HG02623 (cell line): ENCODE data around the gene KIR2DL1.
"Not testable (repeated sequence)": the region's sequence is repeated elsewhere in the genome, so short reads cannot be mapped to it uniquely, and the experiment has no call there.

ENCODE experiments used
- ATAC-seq: cut with Tn5 transposase; IDR thresholded peaks from one replicate; pipeline ENCODE4 v1.9.1; 2021; ENCODE audit warnings: moderate library complexity; ENCODE audit not compliant: unreplicated experiment

The KIR2DL1 gene

DNA sequence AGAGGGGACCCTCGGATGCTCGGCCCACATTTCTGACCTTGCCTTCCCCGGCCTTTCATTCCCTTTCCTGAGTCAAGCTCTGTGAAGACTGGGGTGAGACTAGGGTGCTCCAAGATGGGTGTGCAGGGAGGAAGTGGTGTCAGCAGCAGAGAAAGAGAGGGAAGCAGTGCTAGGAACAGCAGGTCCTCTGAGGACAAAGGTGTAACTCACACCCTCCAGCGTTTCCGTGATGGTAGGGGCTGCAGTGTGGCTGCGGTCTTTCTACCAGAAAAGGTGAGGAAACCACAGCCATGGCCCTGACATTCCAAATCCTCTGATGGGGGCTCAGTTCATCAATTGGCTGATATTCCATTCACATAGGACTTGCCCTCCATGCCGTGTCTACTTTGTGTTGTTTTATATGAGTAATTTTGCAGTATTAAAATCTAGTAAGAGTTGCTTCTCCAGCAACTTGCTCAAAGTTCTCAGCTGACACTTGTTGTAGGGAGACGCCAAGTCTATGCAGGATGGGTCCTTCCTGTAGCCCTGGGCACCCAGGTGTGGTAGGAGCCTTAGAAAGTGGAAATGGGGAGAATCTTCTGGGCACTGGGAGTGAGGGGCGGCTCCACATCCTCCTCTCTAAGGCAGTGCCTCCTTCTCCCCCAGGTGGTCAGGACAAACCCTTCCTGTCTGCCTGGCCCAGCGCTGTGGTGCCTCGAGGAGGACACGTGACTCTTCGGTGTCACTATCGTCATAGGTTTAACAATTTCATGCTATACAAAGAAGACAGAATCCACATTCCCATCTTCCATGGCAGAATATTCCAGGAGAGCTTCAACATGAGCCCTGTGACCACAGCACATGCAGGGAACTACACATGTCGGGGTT, 48.3 kb downstream of the KIR2DL1 start:
- ATAC-seq: no peak

DNA sequence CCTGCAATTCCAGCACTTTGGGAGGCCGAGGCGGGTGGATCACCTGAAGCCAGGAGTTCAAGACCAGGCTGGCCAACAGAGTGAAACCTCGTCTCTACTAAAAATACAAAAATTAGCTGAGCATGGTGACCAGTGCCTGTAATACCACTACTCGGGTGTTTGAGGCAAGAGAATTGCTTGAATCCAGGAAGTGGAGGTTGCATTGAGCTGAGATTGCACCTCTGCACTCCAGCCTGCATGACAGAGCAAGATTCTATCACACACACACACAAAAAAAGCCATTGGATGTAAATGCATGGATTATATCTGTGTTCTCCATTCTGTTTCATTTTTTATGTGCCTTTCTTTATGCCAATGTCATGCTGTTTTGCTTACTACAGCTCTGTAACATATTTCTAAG, 54.8 kb downstream of the KIR2DL1 start:
- not testable (repeated sequence) for ATAC-seq

GRCh38 chr19:54825326-54825725, 55.7 kb downstream of the KIR2DL1 start:
- ATAC-seq: not testable (repeated sequence)

DNA sequence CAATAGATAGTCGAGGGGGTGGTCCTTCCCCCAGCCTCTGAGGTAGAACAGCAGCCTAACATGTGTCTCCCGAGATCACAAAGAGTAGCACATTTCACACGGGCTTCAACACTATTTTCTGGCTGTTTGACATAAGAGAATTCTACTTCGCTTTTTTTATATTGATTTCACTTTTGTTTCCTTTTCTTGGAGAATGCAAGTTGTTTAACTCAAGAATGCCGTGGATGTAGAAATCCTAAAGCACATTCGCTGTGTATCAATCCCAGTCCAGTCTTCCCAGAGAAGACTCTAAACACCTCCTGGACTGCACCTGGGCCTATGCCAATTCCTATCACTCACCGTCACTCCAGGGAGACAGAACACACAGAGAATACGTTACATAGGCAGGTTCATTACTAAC, 58.5 kb downstream of the KIR2DL1 start:
- ATAC-seq: not testable (repeated sequence)

- not testable (repeated sequence) for ATAC-seq
Observed at GRCh38 chr19:54832496-54832895, 62.9 kb downstream of the KIR2DL1 start, which contains the start of gene KIR2DS4. Gene KIR2DS4, plus strand, starts transcription at chr19:54832676.
